Uterus (tissue), 4 donors: ENCODE measurements around the gene SPTLC2. TPM values are rescaled to one million over a fixed set of nuclear protein-coding genes. Genes with fewer than 3 reads are reported as not detected.

Source experiments
- DNase-seq, 2 donors: peaks; one replicate each; pipeline ENCODE4 v3.0.0-alpha.2; 2019 to 2020
- H3K27ac ChIP-seq, 2 donors: fragments of 200-600 bp; sonication (generic); 1 replicate in 1 of 2; 2 replicates in 1 of 2; pipeline ENCODE4 v1.5.1; 2016 to 2018
- H3K27me3 ChIP-seq, 2 donors: fragments of 200-600 bp; sonication (generic); one replicate each; pipeline ENCODE4 v1.5.1; 2018 to 2019; ENCODE audit warnings: control low read depth in 1 of 2
- H3K36me3 ChIP-seq, 2 donors: fragments of 200-600 bp; sonication (generic); one replicate each; pipeline ENCODE4 v1.5.1; 2019; ENCODE audit warnings: control low read depth in 1 of 2
- H3K4me1 ChIP-seq, 2 donors: fragments of 200-600 bp; sonication (generic); one replicate each; pipeline ENCODE4 v1.5.1; 2018 to 2019; ENCODE audit warnings: control low read depth in 1 of 2
- H3K4me3 ChIP-seq, 2 donors: fragments of 200-600 bp; sonication (generic); 1 replicate in 1 of 2; 2 replicates in 1 of 2; pipeline ENCODE4 v1.5.1; 2018 to 2019; ENCODE audit warnings: mild to moderate bottlenecking in 1 of 2
- H3K9me3 ChIP-seq, 2 donors: fragments of 200-600 bp; sonication (generic); one replicate each; pipeline ENCODE4 v1.5.1; 2019; ENCODE audit warnings: control low read depth in 1 of 2
- POLR2A ChIP-seq, 2 donors: fragments of 450-650 bp; IDR thresholded peaks; one replicate each; pipeline ENCODE4 v1.6.1; 2016; ENCODE audit warnings: antibody characterized with exemption in 2 of 2, mild to moderate bottlenecking in 1 of 2, moderate library complexity in 1 of 2
- intact Hi-C: fragments of 100-400 bp; cut with DNase I; formaldehyde crosslinking; loops from one replicate; pipeline ENCODE4 v1.15.1; 2023; ENCODE audit warnings: low total_unique reads
- total RNA-seq, 4 donors: library from RNA; depleted of rRNA in 3 of 4; stranded (reverse); fragments of >200 nt in 3 of 4; gene quantifications; one replicate each; pipeline versions ENCODE4 v1.1.0 to v1.2.4, GENCODE V29; 2014 to 2023
- TF ChIP-seq, protein P1 (sequence below), 4 experiments: fragments of 200-600 bp in 2 of 4; fragments of 450-650 bp in 2 of 4; sonication (generic) in 2 of 4; IDR thresholded peaks; one replicate each; pipeline ENCODE4 v1.5.1; 2016 to 2019; ENCODE audit warnings: antibody characterized with exemption in 4 of 4, mild to moderate bottlenecking in 2 of 4, moderate library complexity in 1 of 4
- donor health status: DM: yes; HTN: yes; CAD: no.

SPTLC2 gene
- total RNA-seq, 4 donors from 2014 or later, result 12.3 to 64.2 (median 32.1) TPM

- Histone ChIP-seq H3K9me3 (no peaks in the 10 kb centered on the region), H3K4me1 (no peaks in the 10 kb centered on the region), H3K27me3 (no peaks in the 10 kb centered on the region), H3K4me3 (no peak overlapping the region), H3K36me3 (no peaks in the 10 kb centered on the region), H3K27ac (peak overlapping the region; percentile 64 to 65)
- peak in 1 of 2 donors; percentile 51 for DNase-seq
- intact Hi-C loops, result no loop called here
- no peak for TF ChIP-seq POLR2A (IDR thresholded peaks at IDR 0.05)
- TF ChIP-seq, protein P1, sequence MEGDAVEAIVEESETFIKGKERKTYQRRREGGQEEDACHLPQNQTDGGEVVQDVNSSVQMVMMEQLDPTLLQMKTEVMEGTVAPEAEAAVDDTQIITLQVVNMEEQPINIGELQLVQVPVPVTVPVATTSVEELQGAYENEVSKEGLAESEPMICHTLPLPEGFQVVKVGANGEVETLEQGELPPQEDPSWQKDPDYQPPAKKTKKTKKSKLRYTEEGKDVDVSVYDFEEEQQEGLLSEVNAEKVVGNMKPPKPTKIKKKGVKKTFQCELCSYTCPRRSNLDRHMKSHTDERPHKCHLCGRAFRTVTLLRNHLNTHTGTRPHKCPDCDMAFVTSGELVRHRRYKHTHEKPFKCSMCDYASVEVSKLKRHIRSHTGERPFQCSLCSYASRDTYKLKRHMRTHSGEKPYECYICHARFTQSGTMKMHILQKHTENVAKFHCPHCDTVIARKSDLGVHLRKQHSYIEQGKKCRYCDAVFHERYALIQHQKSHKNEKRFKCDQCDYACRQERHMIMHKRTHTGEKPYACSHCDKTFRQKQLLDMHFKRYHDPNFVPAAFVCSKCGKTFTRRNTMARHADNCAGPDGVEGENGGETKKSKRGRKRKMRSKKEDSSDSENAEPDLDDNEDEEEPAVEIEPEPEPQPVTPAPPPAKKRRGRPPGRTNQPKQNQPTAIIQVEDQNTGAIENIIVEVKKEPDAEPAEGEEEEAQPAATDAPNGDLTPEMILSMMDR (IDR thresholded peaks at IDR 0.05), result no peak
These were observed 45.6 kb downstream of the SPTLC2 start for GRCh38 chr14:77570706-77571268.

DNA sequence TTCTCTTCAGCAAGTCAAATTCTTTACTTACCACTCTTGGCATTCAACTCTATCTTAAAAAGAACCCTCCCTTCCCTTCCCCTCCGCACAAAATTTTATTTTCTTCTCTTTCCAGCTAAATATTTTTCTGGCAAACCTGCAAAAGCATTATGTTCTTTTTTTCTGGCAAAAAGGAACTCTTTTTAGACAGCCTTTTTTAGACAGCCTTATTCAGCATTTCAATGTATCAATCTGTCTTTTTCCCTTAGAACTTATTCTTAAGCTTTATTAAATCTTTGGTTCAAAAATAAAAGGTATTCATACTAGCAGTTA is 50.5 kb downstream of the SPTLC2 start:
- Histone ChIP-seq H3K27me3 (no peaks in the 10 kb centered on the region), H3K36me3 (no peaks in the 10 kb centered on the region), H3K4me1 (no peaks in the 10 kb centered on the region), H3K27ac (no peak overlapping the region), H3K4me3 (no peak overlapping the region), H3K9me3 (no peaks in the 10 kb centered on the region)
- DNase-seq, result no peak
- intact Hi-C loops, result no loop called here
- TF ChIP-seq, protein P1 (IDR thresholded peaks at IDR 0.05), result no peak
- no peak for TF ChIP-seq POLR2A (IDR thresholded peaks at IDR 0.05)

- no peaks in the 10 kb centered on the region for H3K9me3 ChIP-seq
- no peak for TF ChIP-seq POLR2A (IDR thresholded peaks at IDR 0.05)
- TF ChIP-seq, protein P1 (IDR thresholded peaks at IDR 0.05), result no peak
- H3K4me3 ChIP-seq, result no peak overlapping the region
- intact Hi-C loops, result no loop called here
- no peaks in the 10 kb centered on the region for H3K36me3 ChIP-seq
- no peak overlapping the region for H3K27ac ChIP-seq
- DNase-seq, result no peak
- no peaks in the 10 kb centered on the region for H3K4me1 ChIP-seq
- H3K27me3 ChIP-seq, result no peaks in the 10 kb centered on the region
These were observed 51.0 kb downstream of the SPTLC2 start for GRCh38 chr14:77565289-77565993.

DNA sequence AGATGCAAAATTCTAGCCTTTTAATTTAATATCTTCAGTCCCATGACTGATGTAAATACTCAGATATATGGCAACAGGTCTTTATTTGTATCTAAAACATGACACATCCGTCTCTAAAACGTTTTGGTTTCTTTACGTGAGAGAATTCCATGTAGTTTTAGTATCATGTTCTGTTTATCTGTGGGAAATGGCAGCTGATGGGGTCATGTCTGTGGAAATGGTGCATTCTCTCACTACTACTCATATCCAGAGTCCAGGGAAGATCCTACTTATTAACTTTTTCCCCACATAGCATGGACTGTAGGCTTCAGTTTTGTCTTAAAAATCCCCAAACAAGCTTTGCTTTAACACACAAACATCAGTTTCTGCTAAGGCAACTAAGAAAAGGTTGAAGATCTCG is 53.8 kb downstream of the SPTLC2 start:
- intact Hi-C loops, result no loop called here
- H3K4me3 ChIP-seq, result no peak overlapping the region
- no peaks in the 10 kb centered on the region for H3K36me3 ChIP-seq
- H3K9me3 ChIP-seq, result no peaks in the 10 kb centered on the region
- TF ChIP-seq, protein P1 (IDR thresholded peaks at IDR 0.05), result no peak
- no peak for TF ChIP-seq POLR2A (IDR thresholded peaks at IDR 0.05)
- no peak overlapping the region for H3K27ac ChIP-seq
- H3K27me3 ChIP-seq, result no peaks in the 10 kb centered on the region
- no peaks in the 10 kb centered on the region for H3K4me1 ChIP-seq
- DNase-seq, result no peak

DNA sequence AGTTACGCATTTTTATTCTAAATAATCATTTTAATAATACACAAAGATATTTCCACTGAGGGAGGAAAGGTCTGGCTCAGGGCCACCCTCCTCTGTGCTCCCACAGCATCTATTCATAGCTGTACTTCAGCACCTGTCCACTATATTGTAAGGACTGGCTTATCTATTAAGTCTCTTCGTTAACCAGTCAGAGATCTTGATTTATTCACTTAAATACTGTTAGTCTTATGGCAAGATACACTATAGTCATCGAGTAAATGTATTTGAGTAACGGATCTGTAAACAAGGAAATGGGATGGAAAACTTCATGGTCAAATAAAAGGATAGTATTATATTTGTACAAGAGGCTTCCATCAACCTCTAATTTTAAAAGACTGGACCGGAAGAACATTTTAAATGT is 54.6 kb downstream of the SPTLC2 start:
- no peaks in the 10 kb centered on the region for H3K27me3 ChIP-seq
- no peak overlapping the region for H3K4me3 ChIP-seq
- no peak for DNase-seq
- no peaks in the 10 kb centered on the region for H3K36me3 ChIP-seq
- no peaks in the 10 kb centered on the region for H3K9me3 ChIP-seq
- H3K27ac ChIP-seq, result no peak overlapping the region
- TF ChIP-seq POLR2A (IDR thresholded peaks at IDR 0.05), result no peak
- TF ChIP-seq, protein P1 (IDR thresholded peaks at IDR 0.05), result no peak
- H3K4me1 ChIP-seq, result no peaks in the 10 kb centered on the region
- intact Hi-C loops, result no loop called here
